OCI-LY7 (cell line): Measurements from ENCODE around the gene PSMD6.

Experiments
- CTCF ChIP-seq: fragments of 200-600 bp; sonication (generic); conservative IDR thresholded peaks from 2 replicates; pipeline ENCODE4 v1.5.1; 2014; ENCODE audit warnings: mild to moderate bottlenecking, antibody characterized with exemption, low read length, moderate library complexity, mixed read lengths
- EZH2phosphoT487 ChIP-seq: fragments of 200-600 bp; sonication (generic); IDR thresholded peaks from 2 replicates; pipeline ENCODE4 v1.6.1; 2018; ENCODE audit warnings: low read depth, borderline replicate concordance, mild to moderate bottlenecking, mixed run types, antibody characterized with exemption, low read length, moderate library complexity, mixed read lengths

GRCh38 chr3:64008487-64009351 lies 14.6 kb downstream of the PSMD6 start:
- TF ChIP-seq CTCF (no peak), EZH2phosphoT487 (no peak)
